Suppressor macrophage treated with lipopolysaccharide for 1 hour (primary cell): ENCODE measurements around the gene KCNQ1OT1.
"Not testable (repeated sequence)": the region's sequence is repeated elsewhere in the genome, so short reads cannot be mapped to it uniquely, and the experiment has no call there.

ENCODE experiments used
- DNase-seq, 3 donors: peaks; one replicate each; pipeline ENCODE4 v3.0.0-alpha.2; 2020 to 2022

Gene KCNQ1OT1

GRCh38 chr11:2650343-2650867 lies 49.4 kb downstream of the KCNQ1OT1 start:
- no peak for DNase-seq

- DNase-seq = no peak
Measured at GRCh38 chr11:2649848-2650247, 49.9 kb downstream of the KCNQ1OT1 start.

- DNase-seq = no peak
Measured at GRCh38 chr11:2649400-2649799, 50.4 kb downstream of the KCNQ1OT1 start.

GRCh38 chr11:2647953-2648352 lies 51.8 kb downstream of the KCNQ1OT1 start:
- no peak for DNase-seq

- DNase-seq = no peak
Measured at GRCh38 chr11:2647167-2647566, 52.6 kb downstream of the KCNQ1OT1 start.

- no peak for DNase-seq
Measured at GRCh38 chr11:2645779-2646118, 54.0 kb downstream of the KCNQ1OT1 start.

GRCh38 chr11:2644844-2645778 lies 54.7 kb downstream of the KCNQ1OT1 start:
- no peak for DNase-seq

- no peak for DNase-seq
Measured at GRCh38 chr11:2643746-2644145, 56.0 kb downstream of the KCNQ1OT1 start.

- DNase-seq = no peak
Measured at GRCh38 chr11:2641623-2642022, 58.2 kb downstream of the KCNQ1OT1 start.

- not testable (repeated sequence) for DNase-seq
Measured at GRCh38 chr11:2639763-2640162, 60.0 kb downstream of the KCNQ1OT1 start.

- DNase-seq = no peak
Measured at GRCh38 chr11:2631161-2631560, 68.6 kb downstream of the KCNQ1OT1 start.

- DNase-seq = no peak
Measured at GRCh38 chr11:2630679-2631078, 69.1 kb downstream of the KCNQ1OT1 start.

GRCh38 chr11:2625183-2625582 lies 74.6 kb downstream of the KCNQ1OT1 start:
- no peak for DNase-seq

GRCh38 chr11:2621894-2622293 lies 77.9 kb downstream of the KCNQ1OT1 start:
- peak; percentile 7 to 63 (median 20) for DNase-seq

- no peak for DNase-seq
Measured at GRCh38 chr11:2612884-2613571, 86.8 kb downstream of the KCNQ1OT1 start.

GRCh38 chr11:2609345-2609744 lies 90.4 kb downstream of the KCNQ1OT1 start:
- no peak for DNase-seq

- DNase-seq = no peak
Measured at GRCh38 chr11:2599561-2600189, 100.1 kb downstream of the KCNQ1OT1 start.

GRCh38 chr11:2595204-2595603 lies 104.6 kb downstream of the KCNQ1OT1 start:
- DNase-seq = no peak

- DNase-seq = no peak
Measured at GRCh38 chr11:2594267-2594666, 105.5 kb downstream of the KCNQ1OT1 start.

GRCh38 chr11:2593393-2593950 lies 106.3 kb downstream of the KCNQ1OT1 start:
- no peak for DNase-seq

- DNase-seq = no peak
Measured at GRCh38 chr11:2592559-2593392, 107.0 kb downstream of the KCNQ1OT1 start.

GRCh38 chr11:2591805-2592204 lies 108.0 kb downstream of the KCNQ1OT1 start:
- DNase-seq = no peak
